HFF-Myc (cell line): Measurements from ENCODE around the gene CD101.

Experiments
- DNase-seq: peaks from one replicate; pipeline ENCODE4 v3.0.0-alpha.2; 2011; ENCODE audit warnings: low read depth; ENCODE audit errors: extremely low read depth
- H3K4me3 ChIP-seq: replicated peaks from 2 replicates; pipeline ENCODE4 v1.5.1; 2011; ENCODE audit warnings: low read depth, mild to moderate bottlenecking, control low read depth, low read length
- CTCF ChIP-seq: IDR thresholded peaks from 2 replicates; pipeline ENCODE4 v1.5.1; 2012; ENCODE audit warnings: mild to moderate bottlenecking, low read depth, low read length, control low read depth; ENCODE audit errors: missing control alignments

Gene CD101

DNA sequence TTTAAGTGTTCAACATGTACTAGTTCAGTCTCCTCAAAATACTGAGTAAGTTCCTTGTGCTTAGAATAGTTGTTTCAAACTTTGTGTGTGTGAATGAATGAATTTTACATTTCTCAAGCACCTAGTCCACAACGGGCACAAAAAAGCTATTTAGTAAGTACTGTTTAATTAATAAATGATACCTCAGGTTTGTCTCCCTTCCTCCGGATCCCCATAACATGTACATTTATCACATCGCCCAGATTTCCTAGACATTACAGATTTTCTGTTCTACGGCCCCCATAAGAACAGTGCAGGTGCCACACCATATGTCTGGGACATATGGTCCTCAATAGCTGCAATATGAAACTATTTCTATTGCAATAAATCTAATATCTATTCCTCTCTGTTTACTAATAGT is 57.2 kb downstream of the CD101 start:
- H3K4me3 ChIP-seq = peak overlapping the region; percentile 89
- DNase-seq = no peak
- no peak for TF ChIP-seq CTCF

DNA sequence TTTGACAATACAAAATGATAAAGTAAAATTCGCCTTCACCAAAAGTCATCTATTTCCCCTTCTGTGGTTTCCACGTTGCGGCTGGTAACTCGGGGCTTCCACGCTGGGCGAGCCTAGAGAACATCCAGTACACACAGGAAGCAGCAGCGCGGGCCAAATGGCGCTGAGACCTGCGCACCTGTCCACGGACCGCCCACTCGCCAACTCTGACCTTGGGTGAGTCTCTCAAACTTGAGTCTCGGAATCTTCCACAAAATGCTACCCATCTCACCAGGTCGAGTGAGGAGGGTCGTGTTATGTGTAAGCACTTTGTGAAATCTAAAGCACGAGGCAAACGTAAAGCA is 57.7 kb downstream of the CD101 start:
- peak overlapping the region; percentile 89 for H3K4me3 ChIP-seq
- TF ChIP-seq CTCF = no peak
- no peak for DNase-seq

DNA sequence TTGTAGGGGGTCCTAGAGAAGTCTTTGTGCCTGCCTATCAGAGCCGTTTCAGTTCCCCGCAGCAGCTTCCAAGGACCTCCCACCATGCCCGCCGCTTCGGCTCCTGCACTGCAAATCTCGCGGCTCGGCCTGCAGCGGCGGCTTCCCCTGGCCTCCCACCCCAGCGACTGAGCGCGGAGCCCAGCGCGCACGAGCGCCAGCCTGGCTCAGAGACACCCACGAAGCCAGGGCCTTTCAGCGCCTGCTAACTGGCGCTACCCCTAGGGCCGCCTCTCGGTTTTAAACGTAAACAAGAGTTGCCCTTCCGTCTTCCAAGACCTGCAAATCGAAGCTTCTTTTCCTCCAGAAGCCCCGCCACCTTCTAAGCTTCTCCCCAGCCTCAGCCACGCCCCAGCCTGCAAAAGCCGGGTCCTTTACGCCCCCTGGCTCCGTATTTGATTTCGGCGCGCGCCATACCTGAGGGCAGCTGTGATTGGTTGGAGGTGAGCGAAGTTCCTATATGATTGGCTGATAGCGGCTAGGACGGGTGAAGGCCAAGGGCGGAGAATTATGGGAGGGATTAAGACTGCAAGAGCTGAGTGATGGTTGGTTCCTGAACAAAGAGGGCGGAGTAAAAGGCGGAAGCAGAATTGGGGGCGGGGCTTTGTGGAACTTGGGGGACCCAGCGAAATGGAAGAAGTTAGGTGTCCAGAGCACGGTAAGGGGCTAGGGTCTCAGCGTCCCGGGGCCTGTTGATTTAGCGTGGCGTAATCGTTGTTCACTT is 58.3 kb downstream of the CD101 start, which contains the start of gene TTF2:
TSS of gene TTF2 (plus strand) at position 649 of the 763 bp plus-strand sequence. CDS start at position 670, 21 bp downstream.
- peak; percentile 31 for TF ChIP-seq CTCF
- peak; percentile 98 for DNase-seq
- peak within 1 kb of the TSS; percentile 89 for H3K4me3 ChIP-seq

DNA sequence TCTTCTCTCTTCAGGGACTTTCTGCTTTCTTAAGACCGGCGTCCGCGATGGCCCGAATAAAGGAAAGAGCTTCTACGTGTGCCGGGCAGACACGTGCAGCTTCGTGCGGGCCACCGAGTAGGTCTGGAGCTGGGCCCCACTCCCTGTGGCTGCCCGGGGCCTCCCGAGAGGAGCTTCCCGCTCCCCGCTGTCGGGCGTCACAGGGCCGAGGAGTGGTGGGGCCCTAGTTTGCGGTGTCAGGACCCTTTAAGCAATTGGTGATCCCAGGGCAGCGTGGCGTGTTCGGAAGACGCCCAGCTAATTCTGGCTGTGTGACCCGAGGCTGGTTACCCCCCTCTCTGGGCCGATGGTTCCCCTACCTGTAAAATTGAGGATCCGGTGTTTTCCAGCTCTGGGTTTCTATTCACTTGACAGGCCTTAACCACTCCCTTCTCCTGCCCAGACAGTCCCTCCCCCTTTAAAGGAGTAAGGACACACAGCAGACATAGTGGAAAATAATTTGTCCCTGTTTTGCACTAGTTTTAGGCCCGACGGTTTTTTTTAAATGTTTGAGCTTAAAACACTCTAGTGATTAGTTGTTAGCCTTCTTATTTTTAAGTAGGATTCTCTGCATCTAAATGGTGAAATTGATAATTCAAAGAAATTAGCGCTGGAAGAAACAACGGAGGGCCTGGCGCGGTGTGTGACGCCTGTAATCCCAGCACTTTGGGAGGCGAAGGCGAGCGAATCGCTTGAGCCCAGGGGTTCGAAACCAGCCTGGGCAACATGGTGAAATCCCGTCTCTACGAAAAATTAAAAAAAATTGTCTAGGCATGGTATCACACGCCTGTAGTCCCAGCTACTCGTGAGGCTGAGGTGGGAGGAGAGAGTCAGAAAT is 59.1 kb downstream of the CD101 start:
- TF ChIP-seq CTCF = no peak
- H3K4me3 ChIP-seq = peak overlapping the region; percentile 89
- DNase-seq = no peak

- no peak overlapping the region for H3K4me3 ChIP-seq
- no peak for DNase-seq
- TF ChIP-seq CTCF = no peak
Measured at GRCh38 chr1:117061986-117062415, 60.4 kb downstream of the CD101 start.

- DNase-seq = no peak
- H3K4me3 ChIP-seq = no peak overlapping the region
- TF ChIP-seq CTCF = no peak
Measured at GRCh38 chr1:117066367-117066766, 64.8 kb downstream of the CD101 start.
